HepG2 (cell line): ENCODE data around the gene GADD45A. TPM values are rescaled to one million over a fixed set of nuclear protein-coding genes. Genes with fewer than 3 reads are reported as not detected.
A peak's percentile ranks its signal among the peaks of the same experiment; 100 is the strongest.

Source experiments
- DBP ChIP-seq: sonication (generic); formaldehyde crosslinking; IDR thresholded peaks from 2 replicates; pipeline ENCODE4 v1.4.0; 2020; ENCODE audit warnings: missing genetic modification reagents; ENCODE audit errors: not compliant biosample characterization
- IRX3 ChIP-seq: sonication (generic); formaldehyde crosslinking; IDR thresholded peaks from 2 replicates; pipeline ENCODE4 v1.8.1; 2023; ENCODE audit warnings: mild to moderate bottlenecking, low read depth, missing genetic modification reagents, borderline replicate concordance
- ISX ChIP-seq: sonication (generic); formaldehyde crosslinking; conservative IDR thresholded peaks from 2 replicates; pipeline ENCODE4 v1.5.0; 2020; ENCODE audit warnings: missing genetic modification reagents
- MTF1 ChIP-seq: sonication (generic); formaldehyde crosslinking; IDR thresholded peaks from 2 replicates; pipeline ENCODE4 v1.5.0; 2020; ENCODE audit warnings: missing genetic modification reagents
- PRMT3 ChIP-seq: sonication (generic); formaldehyde crosslinking; IDR thresholded peaks from 2 replicates; pipeline ENCODE4 v1.8.1; 2022; ENCODE audit warnings: low read depth, mild to moderate bottlenecking, moderate library complexity, missing genetic modification reagents, borderline replicate concordance
- RFX3 ChIP-seq: IDR thresholded peaks from 2 replicates; pipeline ENCODE4 v1.6.1; 2016; ENCODE audit warnings: missing biosample characterization, missing genetic modification reagents
- SKIL ChIP-seq: sonication (generic); formaldehyde crosslinking; IDR thresholded peaks from 2 replicates; pipeline ENCODE4 v1.8.0; 2022; ENCODE audit warnings: missing genetic modification reagents, mild to moderate bottlenecking, moderate library complexity, borderline replicate concordance
- SNAPC4 ChIP-seq: sonication (generic); formaldehyde crosslinking; IDR thresholded peaks from 2 replicates; pipeline ENCODE4 v1.4.0; 2020; ENCODE audit warnings: mild to moderate bottlenecking, missing genetic modification reagents
- SRY ChIP-seq: sonication (generic); formaldehyde crosslinking; IDR thresholded peaks from 2 replicates; pipeline ENCODE4 v1.8.0; 2022; ENCODE audit warnings: mild to moderate bottlenecking, missing genetic modification reagents
- ZNF136 ChIP-seq: sonication (generic); formaldehyde crosslinking; IDR thresholded peaks from 2 replicates; pipeline ENCODE4 v1.8.1; 2022; ENCODE audit warnings: low read depth, mild to moderate bottlenecking, moderate library complexity, missing genetic modification reagents
- ZNF234 ChIP-seq: sonication (generic); formaldehyde crosslinking; conservative IDR thresholded peaks from 2 replicates; pipeline ENCODE4 v1.5.1; 2020; ENCODE audit warnings: mild to moderate bottlenecking, missing genetic modification reagents
- polyA plus RNA-seq, 8 experiments: library from polyadenylated mRNA; depleted of rRNA in 3 of 8; stranded (reverse) in 7 of 8; unstranded in 1 of 8; fragments of >200 nt; fragmentation: Illumina TruSeq in 4 of 8; extraction: Trizol in 4 of 8; gene quantifications; 2 replicates each; pipeline versions ENCODE4 v1.2.1 to v1.2.3, GENCODE V29; 2011 to 2016; ENCODE audit warnings: low read depth in 4 of 8, missing spikeins in 1 of 8, mixed read lengths in 1 of 8; ENCODE audit not compliant: insufficient read depth in 1 of 8
- total RNA-seq, 5 experiments: library from RNA; depleted of rRNA; stranded (reverse); fragments of >200 nt; fragmentation: Illumina TruSeq; extraction: Trizol; gene quantifications; 2 replicates each; pipeline ENCODE4 v1.2.3, GENCODE V29; 2016; ENCODE audit warnings: low read depth in 1 of 5
- TF ChIP-seq, protein P1 (sequence below): sonication (generic); formaldehyde crosslinking; IDR thresholded peaks from 2 replicates; pipeline ENCODE4 v1.9.0; 2022; ENCODE audit warnings: missing genetic modification reagents, mild to moderate bottlenecking, borderline replicate concordance
- TF ChIP-seq, protein P2 (sequence below): sonication (generic); formaldehyde crosslinking; IDR thresholded peaks from 2 replicates; pipeline ENCODE4 v1.8.1; 2023; ENCODE audit warnings: mild to moderate bottlenecking, missing genetic modification reagents
- TF ChIP-seq, protein P3 (sequence below): sonication (generic); formaldehyde crosslinking; conservative IDR thresholded peaks from 2 replicates; pipeline ENCODE4 v1.4.0; 2020; ENCODE audit warnings: missing genetic modification reagents

GADD45A gene
- total and polyA plus RNA-seq, 2 of the 13 experiments (the other 11 are each of a cell fraction or from before 2014, with no cell fraction given) = 33.2 to 46.2 TPM

GRCh38 chr1:67685067-67685557, at the start of gene GADD45A (continued):
- peak; percentile 70; the same call in 1 of the 2 replicates for TF ChIP-seq SKIL (CRISPR knock-in tag)
- TF ChIP-seq MTF1 (CRISPR knock-in tag) = no peak
- TF ChIP-seq RFX3 (CRISPR knock-in tag) = peak; percentile 17; the same call in 1 of the 2 replicates
- TF ChIP-seq ISX (CRISPR knock-in tag) = no peak
- TF ChIP-seq, protein P1, sequence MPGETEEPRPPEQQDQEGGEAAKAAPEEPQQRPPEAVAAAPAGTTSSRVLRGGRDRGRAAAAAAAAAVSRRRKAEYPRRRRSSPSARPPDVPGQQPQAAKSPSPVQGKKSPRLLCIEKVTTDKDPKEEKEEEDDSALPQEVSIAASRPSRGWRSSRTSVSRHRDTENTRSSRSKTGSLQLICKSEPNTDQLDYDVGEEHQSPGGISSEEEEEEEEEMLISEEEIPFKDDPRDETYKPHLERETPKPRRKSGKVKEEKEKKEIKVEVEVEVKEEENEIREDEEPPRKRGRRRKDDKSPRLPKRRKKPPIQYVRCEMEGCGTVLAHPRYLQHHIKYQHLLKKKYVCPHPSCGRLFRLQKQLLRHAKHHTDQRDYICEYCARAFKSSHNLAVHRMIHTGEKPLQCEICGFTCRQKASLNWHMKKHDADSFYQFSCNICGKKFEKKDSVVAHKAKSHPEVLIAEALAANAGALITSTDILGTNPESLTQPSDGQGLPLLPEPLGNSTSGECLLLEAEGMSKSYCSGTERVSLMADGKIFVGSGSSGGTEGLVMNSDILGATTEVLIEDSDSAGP (CRISPR knock-in tag) = peak; percentile 91
- TF ChIP-seq DBP (CRISPR knock-in tag) = peak; percentile 63
- TF ChIP-seq IRX3 (CRISPR knock-in tag) = peak; percentile 92
- no peak for TF ChIP-seq ZNF136 (CRISPR knock-in tag)
- TF ChIP-seq, protein P2, sequence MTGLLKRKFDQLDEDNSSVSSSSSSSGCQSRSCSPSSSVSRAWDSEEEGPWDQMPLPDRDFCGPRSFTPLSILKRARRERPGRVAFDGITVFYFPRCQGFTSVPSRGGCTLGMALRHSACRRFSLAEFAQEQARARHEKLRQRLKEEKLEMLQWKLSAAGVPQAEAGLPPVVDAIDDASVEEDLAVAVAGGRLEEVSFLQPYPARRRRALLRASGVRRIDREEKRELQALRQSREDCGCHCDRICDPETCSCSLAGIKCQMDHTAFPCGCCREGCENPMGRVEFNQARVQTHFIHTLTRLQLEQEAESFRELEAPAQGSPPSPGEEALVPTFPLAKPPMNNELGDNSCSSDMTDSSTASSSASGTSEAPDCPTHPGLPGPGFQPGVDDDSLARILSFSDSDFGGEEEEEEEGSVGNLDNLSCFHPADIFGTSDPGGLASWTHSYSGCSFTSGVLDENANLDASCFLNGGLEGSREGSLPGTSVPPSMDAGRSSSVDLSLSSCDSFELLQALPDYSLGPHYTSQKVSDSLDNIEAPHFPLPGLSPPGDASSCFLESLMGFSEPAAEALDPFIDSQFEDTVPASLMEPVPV (CRISPR knock-in tag) = peak; percentile 97
- peak; percentile 41; the same call in 1 of the 2 replicates for TF ChIP-seq PRMT3
- 0 out of 2 replicates have a peak, but pooled peaks have one; percentile 72 for TF ChIP-seq SNAPC4 (CRISPR knock-in tag)
- no peak for TF ChIP-seq SRY
- TF ChIP-seq, protein P3, sequence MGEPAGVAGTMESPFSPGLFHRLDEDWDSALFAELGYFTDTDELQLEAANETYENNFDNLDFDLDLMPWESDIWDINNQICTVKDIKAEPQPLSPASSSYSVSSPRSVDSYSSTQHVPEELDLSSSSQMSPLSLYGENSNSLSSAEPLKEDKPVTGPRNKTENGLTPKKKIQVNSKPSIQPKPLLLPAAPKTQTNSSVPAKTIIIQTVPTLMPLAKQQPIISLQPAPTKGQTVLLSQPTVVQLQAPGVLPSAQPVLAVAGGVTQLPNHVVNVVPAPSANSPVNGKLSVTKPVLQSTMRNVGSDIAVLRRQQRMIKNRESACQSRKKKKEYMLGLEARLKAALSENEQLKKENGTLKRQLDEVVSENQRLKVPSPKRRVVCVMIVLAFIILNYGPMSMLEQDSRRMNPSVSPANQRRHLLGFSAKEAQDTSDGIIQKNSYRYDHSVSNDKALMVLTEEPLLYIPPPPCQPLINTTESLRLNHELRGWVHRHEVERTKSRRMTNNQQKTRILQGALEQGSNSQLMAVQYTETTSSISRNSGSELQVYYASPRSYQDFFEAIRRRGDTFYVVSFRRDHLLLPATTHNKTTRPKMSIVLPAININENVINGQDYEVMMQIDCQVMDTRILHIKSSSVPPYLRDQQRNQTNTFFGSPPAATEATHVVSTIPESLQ (CRISPR knock-in tag) = no peak
- TF ChIP-seq ZNF234 (CRISPR knock-in tag) = 0 out of 2 replicates have a peak, but pooled peaks have one; percentile 56
